Ecto neural progenitor cell (in vitro differentiated cells): Measurements from ENCODE around the gene RHD.
A peak's percentile ranks its signal among the peaks of the same experiment; 100 is the strongest.
"Not testable (repeated sequence)": the region's sequence is repeated elsewhere in the genome, so short reads cannot be mapped to it uniquely, and the experiment has no call there.

Experiments
- DNase-seq: peaks from one replicate; pipeline ENCODE4 v3.0.0-alpha.2; 2018; ENCODE audit warnings: low spot score

The RHD gene

DNA sequence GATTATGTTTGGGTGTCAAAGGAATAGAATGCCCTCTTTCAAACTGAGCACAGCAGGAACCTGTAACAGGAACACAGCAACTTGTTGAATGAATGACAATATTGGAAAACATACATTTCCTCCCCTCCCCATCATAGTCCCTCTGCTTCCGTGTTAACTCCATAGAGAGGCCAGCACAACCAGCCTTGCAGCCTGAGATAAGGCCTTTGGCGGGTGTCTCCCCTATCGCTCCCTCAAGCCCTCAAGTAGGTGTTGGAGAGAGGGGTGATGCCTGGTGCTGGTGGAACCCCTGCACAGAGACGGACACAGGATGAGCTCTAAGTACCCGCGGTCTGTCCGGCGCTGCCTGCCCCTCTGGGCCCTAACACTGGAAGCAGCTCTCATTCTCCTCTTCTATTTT is at the start of gene RHD:
RHD (plus strand) TSS at position 272 of the 400 bp plus-strand sequence; CDS start at position 311, 39 bp downstream.
- not testable (repeated sequence) for DNase-seq

DNA sequence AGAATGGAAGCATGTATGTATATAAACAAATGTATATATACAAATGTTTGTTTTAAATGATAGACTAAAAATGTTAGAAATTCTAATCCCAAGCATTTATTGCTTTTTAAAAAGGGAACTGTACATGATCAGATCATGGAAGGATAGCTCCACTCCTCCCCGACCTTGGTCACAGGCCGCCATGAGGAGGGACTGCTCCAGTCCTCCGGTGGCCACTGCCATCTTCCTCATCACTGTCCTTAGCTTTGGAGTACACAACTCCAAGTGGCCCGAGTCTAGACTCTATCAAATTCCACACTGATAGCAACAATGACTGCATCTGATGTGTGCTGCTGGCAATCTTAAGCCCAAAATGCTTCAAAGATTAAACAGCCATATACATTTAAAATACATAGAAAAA is 49.7 kb upstream of the RHD start:
- DNase-seq: no peak

DNA sequence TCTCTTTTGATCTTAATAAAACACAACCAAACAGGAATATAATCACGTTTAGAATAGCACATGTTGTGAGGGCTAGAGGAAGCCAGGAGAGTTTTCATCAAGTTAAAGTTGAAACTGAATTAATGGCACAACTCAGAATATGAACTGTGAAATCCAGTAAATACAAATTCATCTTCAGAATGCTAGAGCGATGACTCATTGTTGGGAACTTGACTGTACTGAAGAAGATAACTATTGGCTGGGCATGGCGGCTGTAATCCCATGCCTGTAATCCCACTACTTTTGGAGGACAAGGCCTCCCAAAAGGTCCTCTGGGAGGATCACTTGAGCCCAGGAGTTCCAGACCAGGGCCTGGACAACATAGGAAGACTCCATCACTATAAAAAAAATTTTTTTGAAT is 48.8 kb upstream of the RHD start:
- DNase-seq: no peak

DNA sequence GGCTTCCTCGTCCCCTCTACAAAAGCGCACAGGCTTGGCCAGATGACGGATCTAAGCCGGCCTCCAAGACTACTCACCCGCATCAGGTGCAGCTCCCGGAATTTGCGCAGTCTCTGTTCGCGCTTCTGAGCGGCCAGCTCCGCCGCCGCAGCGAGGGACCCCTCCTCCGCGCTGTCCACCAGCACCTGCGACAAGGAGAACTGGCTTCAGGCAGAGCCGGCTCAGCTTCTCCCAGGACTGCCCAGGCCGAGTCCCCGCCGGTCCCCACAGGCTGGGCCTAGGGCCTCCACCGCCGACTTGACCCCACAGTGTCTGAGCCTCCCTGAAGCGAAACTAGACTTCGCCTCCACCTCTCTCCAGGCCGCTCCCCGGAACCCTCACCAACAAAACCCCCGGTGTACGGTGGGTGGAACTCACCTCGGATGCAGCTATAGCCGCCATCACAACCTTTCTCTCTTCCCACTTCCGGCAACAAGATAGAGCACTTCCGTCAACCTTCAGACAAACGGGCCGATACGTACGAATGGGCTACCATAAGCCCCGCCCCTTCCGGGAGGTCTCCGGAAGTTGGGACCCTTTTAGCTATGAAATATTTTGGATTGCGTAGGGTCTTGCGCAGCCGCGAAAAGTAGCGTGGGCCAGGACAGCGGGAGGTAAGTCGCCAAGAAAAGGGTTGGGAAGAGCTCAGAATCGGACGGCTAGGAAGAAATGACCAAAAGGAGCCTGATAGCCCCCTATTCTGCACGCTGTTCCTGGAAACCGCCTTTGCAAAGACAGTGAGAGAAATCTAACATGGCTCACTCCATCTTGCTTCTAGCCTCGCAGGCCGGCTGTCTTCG is 40.1 kb upstream of the RHD start, which contains the start of gene SYF2:
SYF2 (minus strand) TSS at position 476 of the 839 bp plus-strand sequence; CDS start at position 441, 35 bp downstream.
- peak; percentile 90 for DNase-seq

DNA sequence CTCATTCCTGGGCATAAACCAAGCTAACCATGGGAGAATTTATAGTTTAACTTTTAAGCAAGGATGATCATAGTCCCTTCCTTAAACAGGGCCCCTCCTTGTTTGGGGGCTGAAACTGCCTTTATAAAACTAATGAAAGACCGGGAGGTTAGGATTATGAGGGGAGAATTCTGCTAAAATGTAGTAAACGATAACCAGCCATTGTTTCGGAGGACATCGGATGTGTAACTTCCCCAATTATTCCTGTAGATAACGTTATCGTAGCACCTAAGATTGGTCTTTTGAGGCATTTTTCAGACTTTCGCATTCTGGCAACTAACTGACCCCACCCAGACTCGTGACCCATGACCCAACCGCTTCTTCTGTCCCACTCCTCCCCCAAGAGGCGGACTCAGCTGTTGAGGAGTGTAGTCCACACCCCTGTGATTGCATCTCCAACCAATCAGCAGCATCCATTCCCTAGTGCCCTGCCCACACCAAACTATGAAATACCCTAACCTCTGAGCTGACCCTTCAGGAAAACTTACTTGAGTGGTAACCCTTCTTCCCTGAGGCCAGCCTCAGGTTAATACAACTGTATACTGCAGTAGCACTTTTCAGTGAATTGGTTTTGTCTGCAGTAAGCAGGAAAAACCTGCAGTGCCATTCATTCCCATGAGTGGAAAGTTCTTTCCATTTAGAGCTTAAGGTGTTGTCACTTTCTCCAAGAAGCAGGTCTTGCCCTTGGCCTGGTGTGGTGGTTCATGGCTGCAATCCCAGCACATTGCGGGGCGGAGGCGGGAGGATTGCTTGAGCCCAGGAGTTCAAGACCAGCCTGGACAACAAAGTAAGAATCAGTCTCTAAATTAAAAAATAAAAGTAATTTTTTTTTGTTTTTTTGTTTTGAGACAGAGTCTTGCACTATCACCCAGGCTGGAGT is 39.2 kb upstream of the RHD start:
- DNase-seq: peak; percentile 78

DNA sequence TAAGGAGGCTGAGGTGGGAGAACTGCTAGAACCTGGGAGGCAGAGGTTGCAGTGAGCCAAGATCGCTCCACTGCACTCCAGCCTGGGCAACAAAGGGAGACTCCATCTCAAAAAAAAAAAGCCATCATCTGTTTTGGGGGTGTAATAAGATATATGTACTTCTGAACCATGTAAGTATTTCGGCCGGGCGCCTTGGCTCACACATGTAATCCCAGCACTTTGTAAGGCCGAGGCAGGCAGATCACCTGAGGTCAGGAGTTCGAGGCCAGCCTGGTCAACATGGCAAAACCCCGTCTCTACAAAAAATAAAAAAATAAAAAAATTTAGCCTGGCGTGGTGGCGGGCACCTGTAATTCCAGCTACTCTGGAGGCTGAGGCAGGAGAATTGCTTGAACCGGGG is 36.9 kb upstream of the RHD start:
- DNase-seq: not testable (repeated sequence)

DNA sequence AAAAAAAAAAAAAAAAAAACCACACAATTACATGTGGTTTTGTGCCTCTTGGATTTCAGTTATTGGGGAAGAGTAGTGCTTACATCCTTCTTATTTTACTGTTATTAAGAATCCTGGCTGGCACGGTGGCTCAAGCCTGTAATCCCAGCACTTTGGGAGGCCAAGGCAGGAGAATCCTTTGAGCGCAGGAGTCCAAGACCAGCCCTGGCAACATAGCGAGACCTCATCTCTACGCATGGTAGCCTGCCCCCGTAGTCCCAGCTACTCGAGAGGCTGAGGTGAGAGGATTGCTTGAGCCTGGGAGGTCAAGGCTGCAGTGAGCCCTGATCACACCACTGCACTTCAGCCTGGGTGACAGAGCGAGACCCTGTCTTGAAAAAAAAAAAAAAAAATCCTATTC is 36.0 kb upstream of the RHD start:
- not testable (repeated sequence) for DNase-seq

DNA sequence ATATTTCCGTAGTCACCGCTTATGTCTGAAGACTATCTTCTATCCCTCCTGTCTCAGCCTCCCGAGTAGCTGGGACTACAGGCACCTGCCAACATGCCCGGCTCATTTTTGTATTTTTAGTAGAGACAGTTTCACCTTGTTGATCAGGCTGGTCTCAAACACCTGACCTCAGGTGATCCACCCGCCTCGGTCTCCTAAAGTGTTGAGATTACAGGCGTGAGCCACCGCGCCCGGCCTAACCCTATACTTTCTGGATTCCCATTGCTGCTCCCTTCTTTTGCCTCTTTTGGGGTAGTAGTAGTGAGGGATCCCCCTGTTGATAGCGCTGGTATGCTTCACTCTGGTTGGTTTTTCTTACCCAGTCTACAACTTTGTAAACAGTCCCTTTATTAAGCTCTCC is 34.3 kb upstream of the RHD start:
- no peak for DNase-seq

DNA sequence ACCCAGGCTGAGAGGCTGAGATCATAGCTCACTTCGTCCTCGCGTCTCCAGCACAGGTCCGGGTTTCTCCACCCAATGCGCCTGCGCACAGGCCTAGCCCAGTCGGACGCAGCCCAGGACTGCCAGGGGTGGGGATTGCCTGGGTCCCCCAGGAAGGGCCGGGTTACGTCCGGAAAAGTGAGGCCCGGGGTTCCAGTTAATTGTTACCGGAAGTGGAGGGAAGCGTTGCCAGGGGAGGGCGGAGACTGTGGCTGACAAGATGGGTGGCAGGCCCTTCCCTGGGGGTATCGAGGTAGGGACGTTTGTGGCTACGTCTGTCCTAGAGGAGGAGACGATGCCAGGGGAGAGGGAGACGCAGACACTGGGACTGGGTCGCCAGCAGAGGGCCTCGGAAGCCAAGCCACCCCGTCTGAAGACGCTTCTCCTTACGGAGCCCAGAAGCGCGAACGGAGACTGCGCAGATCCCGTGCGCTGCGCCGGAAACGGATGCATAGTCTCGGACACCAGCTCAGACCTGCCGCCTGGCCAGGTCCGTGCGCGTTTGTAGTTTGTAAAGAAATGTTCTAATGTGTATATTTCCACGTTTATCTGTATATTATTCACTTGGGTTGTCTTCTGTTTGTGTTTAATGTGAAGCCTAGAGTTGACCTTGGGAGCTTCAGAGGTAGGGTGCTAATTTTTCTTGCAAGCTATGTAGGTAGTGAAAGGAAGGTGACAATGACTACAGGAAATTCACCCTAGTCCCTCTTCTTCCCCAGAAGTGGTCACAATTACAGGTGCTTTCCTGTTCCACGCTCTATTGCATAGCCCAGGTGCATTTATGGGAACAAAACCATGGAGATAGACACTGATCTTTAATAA is 32.4 kb upstream of the RHD start:
- peak; percentile 89 for DNase-seq

DNA sequence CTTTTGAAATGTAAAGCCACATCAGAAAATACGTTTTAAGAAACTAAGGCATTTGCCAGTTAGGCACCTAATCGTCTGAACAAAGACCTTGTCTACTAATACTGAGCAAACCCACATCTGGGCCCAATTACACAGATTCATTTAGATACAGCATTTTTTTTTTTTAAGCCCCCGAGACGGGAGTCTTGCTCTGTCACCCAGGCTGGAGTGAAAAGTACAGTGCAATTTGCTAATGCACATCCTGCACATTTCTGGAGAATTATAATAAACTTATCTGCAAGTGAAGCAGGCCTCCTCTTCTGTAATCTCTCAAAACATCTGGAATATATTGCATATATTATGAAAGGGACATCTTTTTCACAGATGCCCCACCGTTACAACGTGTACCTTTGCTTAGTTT is 28.4 kb upstream of the RHD start:
- no peak for DNase-seq

DNA sequence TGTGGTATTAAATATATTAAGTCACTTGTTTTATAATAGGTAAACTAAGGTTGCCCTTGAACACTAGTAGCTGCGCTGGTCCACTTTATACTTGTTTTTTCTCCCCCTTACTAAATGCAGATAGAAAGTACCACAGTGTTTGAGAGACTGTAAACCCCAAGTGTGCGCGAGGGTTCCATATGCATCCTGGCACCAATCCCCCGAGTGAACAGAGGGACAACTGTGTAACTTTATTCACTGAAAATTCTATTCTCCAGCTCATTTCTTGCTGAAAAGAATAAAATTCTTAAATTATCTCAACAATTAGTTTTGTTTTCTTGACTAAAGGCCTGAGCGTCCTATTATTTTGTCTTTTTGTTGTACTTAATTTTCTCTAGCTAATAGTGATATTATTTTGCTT is 26.9 kb upstream of the RHD start:
- no peak for DNase-seq

DNA sequence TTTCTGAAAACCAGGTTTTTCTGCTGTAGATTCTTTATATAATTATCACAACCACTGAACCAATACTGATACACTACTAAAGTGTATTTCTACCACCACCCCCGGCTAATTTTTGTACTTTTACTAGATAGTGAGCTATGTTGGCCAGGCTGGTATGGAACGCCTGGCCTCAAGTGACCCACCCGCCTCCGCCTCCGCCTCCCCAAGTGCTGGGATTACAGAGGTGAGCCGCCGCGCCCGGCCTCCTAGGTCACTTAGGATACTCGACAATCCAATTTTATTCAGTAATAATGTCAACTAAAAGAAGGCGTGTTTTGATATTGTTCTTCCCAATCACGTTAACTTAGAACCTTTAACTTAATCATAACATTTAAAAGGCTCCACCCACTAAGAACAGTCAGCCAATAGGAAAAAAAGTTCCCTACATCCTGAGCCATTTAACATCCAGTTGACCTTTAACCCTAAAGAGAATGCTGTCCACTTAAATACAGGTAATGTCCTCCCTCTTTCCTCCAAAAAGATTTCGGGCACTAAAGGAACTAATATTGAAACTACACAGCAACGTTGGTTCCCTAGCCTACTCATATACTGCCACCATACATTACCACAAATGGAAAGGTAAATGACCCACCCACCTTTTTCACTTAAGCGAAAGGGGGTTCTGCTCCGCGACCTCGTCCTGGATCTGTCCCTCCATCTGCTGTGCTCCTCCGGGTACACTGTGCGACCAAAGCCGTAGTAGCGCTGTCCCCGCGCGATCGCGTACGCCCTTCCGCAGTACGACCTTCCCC is 26.3 kb upstream of the RHD start:
- no peak for DNase-seq

DNA sequence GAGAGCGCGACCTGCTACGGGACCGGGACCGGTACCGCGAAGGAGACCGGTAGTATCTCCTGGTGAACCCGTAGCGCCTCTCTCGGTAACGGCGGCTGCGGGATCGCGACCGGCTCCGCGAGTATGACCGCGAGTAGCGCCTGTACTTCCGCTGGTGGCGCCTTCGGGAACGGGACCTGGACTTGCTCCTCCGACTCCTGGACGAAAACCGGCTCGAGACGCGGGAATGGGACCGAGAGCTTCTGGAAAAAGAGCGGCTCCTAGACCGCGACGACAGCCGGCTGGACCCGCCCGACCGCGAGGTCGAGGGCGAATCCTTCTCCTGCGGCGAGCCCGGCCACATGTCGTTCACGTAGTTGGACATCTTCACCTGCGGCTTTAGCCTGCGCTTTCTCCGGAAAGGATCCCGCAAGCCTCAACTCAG is 25.7 kb upstream of the RHD start:
- peak; percentile 77 for DNase-seq

DNA sequence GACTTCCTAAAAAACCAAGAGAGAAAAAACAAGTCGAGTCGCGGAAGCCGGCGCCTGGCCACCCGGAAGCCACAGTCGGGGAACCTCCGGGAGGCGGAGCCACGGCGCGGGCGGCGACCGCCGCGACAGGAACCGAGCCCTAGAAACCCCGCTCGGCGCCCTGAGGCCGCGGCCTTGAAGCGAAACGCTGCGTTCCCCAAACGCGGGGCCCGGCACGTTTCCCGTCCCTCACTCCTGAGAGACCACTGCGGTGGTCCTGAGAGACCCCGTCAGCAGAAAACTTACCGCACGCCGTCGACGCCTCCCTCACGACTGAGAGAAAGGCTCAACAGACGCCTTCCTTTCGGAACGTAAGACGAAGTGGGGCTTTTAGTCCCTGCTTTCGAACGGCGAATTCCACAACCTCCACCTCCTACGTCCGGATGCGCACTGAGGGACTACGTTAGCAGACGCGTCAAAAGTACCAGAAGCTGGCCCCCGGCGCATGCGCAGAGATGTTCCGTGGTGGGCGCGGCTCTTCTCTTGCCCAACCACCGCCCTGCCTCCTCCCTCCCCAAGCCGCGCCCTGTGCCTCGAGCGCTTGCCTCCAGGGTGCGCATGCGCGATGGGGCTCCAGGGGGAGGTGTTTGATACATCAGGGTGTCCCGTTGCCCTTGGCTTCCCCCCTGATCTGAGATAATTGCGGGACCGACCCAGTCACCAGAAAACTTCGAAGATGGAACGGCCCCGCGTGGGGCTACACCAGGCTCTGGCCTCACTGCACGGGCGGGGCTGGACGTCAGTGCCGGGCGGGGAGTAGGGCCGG is 25.1 kb upstream of the RHD start, which contains the start of gene RSRP1:
RSRP1 (minus strand) TSS at position 431 of the 805 bp plus-strand sequence. CDS start 491 bp downstream, outside the sequence.
- DNase-seq: peak; percentile 99

DNA sequence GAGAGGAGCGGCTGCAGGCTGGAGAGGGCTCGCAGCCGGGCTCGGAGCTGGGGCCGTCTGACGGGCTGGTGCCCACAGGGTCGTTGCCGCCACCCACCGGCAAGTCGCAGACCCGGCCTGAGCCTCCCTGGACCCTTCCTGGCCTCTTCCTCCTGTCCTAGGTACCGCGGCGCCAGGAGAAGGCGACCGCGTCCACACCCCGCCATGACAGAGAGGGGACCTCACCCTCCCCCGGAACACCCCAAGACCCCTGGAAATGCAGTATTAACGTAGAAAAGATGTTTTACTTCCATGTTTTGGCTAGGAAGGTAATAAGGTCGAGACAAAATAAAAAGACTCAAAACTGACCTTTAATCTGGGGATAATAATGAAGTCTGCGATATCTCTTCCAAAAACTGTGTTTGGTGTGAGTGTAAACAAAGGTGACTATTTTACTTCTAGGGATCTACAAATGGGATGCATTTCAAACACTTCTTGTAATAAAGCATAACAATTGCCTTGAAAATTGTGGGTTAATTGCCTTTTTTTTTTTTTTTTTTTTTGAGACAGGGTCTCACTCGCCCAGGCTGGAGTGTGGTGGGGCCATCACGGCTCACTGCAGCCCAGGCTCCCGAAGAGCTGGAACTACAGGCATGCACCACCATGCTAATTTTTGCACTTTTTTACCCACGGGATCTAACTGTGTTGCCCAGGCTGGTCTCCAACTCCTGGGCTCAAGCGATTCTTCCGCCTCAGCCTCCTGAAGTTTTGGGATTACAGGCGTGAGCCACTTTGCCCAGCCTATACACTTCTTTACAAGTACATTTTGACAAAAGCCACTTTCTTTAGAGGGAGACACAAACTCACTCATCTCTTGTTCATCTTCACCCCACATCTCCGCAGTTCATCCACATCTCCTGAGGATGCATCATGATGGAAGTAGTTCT is 24.2 kb upstream of the RHD start:
- no peak for DNase-seq

DNA sequence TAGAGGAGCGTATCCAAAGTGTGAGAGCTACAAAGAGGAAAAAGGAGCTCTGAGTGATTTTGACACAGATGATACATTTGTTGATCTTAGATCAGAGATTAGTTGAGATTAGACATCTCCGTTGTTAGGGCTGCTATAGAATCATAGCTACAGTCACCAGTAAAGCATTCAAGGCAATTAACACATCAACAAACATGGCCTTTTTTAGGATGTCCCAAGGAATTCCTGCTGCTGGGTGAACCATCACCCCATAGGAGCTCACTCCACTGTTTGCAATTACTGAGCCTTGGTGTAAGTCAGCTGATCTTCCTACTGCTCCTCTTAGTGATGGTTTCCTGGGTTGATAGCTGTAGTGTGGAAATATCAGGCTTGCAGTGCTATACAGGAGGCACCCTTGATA is 18.4 kb upstream of the RHD start:
- no peak for DNase-seq

DNA sequence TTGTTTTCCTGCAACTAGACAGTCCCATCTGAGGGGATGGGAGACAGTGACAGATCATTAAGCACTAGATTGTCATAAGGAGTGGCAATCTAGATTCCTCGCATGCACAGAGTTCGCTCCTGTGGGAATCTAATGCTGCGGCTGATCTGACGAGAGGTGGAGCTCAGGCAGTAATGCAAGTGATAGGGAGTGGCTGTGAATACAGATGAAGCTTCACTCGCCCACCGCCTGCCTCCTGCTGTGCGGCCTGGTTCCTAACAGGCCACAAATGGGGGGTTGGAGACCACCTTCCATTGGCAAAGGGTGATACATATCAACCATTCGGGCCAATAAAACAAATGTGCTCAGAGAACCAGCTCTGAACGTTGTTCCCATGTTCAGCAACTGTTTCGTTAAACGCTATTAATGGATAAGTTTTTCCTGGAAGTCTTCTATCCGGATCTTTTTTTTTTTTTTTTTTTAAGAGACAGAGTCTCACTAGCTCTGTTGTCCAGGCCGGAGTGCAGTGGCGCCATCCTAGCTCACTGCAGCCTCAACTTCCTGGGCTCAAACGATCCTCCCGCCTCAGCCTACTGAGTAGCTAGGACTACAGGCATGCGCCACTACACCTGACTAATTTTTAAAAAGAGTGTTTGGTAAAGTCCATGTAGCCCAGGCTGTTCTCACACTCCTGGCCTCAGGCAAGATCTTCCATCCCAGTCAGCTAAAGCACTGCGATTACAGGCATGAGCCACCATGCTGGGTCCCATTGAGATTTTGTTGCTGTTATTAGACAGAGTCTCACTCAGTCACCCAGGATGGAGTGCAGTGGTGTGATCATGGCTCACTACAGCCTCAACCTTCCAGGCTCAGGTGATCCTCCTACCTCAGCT is 16.4 kb upstream of the RHD start:
- no peak for DNase-seq

DNA sequence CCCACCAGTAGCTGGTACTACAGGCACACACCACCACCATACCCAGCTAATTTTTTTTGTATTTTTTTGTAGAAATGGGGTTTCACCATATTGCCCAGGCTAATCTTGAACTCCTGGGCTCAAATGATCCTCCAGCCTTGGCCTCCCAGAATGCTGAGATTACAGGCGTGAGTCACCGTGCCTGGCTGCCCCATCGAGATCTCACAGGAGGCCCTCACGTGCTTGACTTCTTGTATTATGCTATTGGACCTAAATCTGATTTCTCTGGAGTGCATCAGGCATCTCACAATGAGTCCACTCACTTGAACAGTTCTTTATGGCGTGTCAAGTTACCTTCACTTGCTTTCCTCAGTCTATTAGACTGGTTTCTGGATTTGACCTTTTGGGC is 15.7 kb upstream of the RHD start:
- no peak for DNase-seq
